Stimulated activated CD4-positive, alpha-beta T cell treated with anti-CD3 and anti-CD28 coated beads, Interleukin-4, amount 100 ng/mL, for 24 hours (primary cell): ENCODE data around the gene TTC6.

Experiments
- DNase-seq: peaks from one replicate; pipeline ENCODE4 v3.0.0-alpha.2; 2020

Gene TTC6

GRCh38 chr14:37586797-37587130 lies 8.7 kb upstream of the TTC6 start:
- DNase-seq = no peak

- DNase-seq = no peak
Observed at GRCh38 chr14:37587131-37587803, 8.2 kb upstream of the TTC6 start.

DNA sequence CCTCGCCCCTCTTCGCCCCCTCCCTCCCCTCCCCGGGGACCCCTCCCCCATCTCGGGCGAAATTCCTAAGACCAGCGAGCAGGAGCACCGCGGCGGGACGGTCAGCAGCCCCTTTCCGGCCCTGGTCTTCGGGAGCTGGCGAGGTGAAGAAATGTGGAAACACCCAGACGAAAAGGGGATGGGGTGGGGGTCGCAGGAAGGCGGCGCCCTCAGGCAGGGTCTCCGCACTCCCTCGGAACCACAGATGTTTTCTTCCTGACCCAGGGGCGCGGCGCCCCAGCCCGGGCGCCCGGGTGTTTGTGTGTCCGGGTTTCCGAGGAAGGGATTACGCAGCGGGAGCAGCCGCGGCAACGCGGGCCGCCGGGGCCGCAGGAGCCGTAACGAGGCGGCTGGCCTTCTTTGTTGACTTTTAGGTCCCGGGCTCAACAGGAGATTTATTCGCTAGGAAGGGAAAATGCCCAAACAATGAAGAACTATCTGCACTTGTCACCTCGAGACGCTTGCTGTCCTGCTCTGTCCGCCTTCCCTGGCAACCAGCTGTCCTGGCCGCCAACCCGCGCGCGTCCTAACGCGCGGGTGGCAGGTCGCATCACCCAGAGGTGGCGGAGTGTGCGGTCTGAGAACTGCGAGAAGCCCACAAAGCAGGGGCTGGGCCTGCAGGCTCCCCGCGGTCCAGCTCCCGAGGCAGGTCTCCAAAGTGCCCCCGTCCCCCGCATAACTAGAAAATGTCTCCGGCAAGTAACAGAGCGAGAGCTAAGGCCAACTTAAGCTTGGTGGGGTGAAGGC lies 7.4 kb upstream of the TTC6 start:
- DNase-seq = no peak

DNA sequence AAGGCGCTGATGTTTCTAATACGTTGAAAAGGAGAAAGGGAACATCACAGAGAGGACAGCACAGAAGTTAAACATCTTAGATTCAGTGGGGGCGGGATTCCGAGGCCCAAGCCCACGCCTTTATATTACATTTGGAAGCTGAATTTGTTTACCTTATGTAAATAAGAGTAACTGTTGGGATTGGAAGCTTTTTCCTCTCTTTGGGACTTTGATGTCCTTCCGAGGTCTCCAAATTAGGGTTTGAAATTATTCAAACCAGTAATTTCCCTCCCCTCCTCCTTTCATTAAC lies 6.8 kb upstream of the TTC6 start:
- DNase-seq = no peak

- no peak for DNase-seq
Observed at GRCh38 chr14:37588956-37589714, 6.3 kb upstream of the TTC6 start.

- no peak for DNase-seq
Observed at GRCh38 chr14:37589715-37590427, 5.6 kb upstream of the TTC6 start.

GRCh38 chr14:37590428-37591139 lies 4.8 kb upstream of the TTC6 start:
- no peak for DNase-seq

- no peak for DNase-seq
Observed at GRCh38 chr14:37591311-37591940, 4.0 kb upstream of the TTC6 start.

DNA sequence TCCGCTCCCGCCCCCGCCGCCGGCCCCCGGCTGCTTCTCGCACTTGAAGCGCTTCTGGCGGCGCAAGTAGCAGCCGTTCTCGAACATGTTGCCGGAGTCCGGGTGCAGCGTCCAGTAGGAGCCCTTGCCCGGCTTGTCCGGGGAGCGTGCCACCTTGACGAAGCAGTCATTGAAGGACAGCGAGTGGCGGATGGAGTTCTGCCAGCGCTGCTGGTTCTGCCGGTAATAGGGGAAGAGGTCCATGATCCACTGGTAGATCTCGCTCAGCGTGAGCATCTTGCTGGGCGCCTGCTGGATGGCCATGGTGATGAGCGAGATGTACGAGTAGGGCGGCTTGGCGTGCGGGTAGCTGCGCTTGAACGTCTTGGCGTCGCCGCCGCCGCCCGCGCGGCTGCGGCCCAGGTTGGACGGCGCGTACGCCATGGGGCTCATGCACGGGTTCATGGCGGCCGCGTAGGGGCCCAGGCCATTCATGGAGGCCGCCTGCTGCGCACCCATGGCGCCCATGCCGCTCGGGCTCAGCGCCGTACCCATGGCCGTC lies 3.4 kb upstream of the TTC6 start:
- no peak for DNase-seq

GRCh38 chr14:37592482-37593408 lies 2.7 kb upstream of the TTC6 start:
- no peak for DNase-seq

DNA sequence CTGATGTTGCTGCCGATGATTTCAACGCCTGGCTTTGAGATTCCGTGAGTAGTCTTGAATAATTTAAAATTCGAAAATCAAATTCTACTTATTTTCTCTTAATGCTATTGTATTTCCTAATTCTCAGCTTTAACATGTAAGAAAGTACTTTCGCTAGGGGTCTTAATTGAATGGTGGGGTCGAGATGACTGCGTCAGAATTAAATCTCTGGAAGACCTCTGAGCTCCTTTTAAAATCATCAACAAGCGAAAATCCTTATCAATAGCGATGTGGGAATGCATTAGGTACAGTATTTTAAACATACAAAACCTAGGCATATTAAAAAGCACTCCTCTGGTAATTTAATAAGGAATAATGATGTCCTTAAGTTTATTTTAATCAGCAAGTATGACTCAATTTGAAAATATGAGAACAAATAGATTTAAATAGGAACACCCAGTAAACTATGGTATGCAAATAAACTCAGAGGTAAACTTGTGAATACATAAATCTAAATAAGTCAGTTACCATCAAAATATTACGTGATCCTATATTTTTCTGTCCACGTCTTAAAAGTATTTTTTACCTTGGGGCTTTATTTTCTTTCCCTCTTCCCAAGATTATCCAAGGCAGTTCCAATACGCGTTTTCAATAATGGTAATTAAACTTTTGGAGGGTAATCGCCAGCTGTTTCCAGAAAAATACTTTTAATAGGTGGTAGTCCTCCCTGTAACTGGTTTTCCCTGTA lies 1.8 kb upstream of the TTC6 start:
- no peak for DNase-seq

DNA sequence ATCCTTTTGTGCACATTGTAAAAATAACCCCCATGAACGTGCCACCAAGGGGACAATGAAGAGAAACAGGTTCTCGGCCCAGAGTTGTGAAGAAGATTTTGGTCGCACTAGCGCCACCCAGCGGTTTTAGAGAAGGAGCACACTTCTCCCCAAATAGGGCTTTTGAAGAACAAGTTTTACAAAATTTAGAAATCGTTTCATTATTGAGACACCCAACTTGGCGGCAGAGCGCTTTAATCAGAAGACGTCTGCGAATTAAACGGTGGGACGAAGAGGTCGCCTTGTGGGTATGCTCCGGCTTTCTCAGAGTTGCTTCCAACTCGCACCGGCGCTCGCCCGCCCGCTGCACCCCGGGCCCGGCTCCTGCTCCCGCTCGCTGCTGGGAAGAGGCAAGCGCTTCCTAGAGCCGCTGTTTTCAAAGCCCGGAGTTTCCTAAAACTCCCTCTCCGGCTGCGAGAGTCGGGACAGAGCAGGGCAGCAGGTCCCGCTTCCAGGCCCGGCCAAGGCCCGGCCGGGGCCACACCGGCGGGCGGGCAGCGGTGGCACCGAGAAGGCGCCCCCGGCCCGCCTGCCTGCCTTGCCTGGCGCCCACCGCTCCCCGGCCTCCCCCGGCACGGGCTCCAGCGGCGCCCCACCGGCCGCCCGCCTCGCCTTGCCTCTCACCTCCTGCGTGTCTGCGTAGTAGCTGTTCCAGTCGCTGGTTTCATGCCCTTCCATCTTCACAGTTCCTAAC lies 1.0 kb upstream of the TTC6 start:
- DNase-seq = peak; percentile 28

DNA sequence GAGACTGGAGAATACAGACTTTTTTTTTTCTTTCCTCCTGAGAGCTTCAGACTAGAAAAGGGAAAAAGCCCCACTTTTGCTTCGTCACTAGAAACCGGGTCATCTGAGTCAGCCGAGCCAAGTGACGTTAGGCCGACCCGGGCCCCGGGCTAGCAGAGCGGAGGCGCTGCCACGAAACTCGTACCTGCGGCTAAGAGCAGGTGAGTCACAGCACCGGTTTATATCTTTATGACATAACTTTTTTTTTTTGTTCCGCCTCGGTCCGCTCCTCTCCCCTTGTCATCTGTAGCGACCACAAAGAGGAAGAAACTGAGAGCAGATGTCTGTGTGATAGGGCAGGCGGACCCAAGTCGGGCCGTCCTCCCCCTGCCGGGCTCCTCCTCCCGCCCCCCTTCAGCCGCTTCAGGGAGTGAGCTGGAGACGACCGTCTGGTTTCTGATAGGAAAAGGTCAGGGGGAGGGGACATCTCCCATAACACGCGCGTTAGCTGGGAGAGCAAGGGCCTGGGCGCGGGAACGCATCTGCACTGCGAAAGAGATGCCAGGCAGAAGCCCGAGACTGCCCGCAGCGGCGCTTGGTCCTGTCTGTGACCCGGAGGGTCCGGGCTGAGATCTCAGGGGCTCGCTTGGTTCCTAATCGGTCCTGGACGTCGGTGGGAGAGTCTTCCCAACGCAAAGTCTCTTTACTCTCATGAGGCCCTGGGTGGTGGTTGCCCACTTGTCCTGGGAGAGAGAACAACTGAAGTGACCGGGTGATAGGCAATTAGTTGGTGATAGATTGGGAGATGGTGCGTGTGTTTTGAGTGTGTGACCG lies 586 bp downstream of the TTC6 start:
- DNase-seq = peak; percentile 80

- DNase-seq = no peak
Observed at GRCh38 chr14:37596790-37597472, 1.5 kb downstream of the TTC6 start.

- no peak for DNase-seq
Observed at GRCh38 chr14:37597538-37597913, 2.1 kb downstream of the TTC6 start.

DNA sequence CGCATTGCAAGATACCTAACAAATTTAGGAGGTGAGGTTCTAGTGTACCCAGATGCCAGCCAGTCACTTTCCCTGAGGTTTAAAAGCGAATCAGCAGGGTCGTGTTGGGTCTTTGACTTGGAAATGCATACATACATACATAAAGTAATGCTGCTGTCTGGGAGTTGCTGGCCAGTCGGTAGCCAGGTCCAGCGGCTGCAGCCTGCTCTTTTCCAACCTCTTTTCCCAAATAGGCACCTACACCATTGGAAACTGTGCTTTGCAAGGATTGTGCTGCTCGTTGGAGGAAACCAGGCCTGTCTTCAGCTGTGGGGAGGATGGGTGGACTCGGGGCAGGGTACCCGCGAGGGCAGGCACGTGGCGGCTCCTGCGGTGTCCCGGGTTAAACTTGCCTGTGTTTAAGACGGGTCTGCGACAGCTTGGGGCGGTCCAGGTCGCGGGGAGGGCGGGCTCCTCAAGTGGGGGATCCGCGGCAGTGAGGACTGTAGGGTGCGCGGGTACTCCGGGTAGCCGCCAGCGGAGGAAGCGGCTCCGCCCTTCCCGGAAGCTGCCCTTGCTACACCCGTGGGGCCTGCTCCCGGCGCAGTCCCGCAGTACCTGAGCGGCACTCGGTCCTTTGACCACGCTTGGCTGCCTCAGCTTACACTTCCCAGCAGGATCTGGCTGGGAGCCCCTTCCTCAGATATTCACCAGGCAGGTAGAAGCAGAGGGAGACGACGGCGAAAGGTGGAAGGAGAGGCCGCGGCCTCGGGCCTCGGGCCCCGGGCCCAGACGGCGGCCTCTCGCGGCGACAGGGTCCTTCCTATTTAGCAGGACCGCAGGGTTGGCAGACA lies 2.7 kb downstream of the TTC6 start:
- no peak for DNase-seq
